T-helper 1 cell (primary cell): Measurements from ENCODE around the gene TELO2.

Experiments used
- DNase-seq, 5 donors: peaks; one replicate each; pipeline ENCODE4 v3.0.0-alpha.2; 2012 to 2020

The TELO2 gene

DNA sequence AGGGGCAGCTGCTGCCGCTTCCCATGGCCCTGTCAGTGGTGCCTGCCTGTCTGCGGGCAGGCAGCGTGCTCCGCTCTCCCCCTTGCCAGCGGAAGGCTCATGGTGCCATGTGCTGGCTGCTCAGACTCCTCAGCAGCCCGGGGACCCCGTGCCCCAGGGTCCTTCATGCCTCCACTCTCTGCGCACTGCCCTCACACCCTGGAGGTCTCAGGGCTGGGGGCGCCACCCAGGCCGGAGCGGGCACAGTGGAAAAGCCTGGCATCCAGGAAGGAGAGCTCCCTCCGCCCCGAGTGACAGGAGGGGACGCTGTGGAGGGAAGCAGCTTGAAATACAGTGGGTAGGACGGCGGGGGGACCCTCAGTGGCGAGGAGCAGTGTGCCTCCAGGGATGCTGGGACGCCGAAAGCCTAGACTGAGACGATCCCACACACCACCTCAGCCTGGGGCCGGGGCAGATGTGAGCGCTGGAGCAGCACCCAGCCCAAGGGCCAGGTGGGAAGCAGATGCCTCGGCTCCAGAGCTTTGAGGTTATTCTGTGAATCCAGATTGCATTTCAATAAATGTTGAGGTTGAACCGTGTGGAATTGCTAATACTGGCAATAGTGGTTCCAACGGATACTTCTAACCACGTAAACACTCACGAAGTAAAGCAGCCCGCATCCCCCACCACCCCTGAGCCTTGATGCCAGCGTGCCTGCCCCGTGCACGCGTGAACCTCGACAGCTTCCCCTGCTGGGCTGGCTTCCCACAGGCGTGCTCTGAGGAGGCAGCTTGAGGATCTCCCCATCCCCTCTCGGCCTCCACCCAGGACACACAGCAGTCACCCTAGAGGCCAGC lies 46.8 kb downstream of the TELO2 start:
- DNase-seq, result no peak

DNA sequence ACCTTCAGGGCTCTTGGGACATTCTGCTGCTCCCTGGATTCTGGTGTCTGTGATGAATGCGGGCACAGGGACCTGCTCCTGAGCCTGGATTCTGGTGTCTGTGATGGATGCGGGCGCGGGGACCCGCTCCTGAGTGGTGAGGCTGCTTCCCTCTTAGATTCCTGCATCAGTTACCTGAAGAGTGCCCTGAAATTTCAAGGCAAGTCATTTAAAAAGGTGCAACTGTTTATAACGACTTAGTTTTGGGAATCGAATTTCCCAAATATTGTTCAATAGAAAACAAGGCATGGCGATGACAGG lies 47.3 kb downstream of the TELO2 start:
- no peak for DNase-seq

DNA sequence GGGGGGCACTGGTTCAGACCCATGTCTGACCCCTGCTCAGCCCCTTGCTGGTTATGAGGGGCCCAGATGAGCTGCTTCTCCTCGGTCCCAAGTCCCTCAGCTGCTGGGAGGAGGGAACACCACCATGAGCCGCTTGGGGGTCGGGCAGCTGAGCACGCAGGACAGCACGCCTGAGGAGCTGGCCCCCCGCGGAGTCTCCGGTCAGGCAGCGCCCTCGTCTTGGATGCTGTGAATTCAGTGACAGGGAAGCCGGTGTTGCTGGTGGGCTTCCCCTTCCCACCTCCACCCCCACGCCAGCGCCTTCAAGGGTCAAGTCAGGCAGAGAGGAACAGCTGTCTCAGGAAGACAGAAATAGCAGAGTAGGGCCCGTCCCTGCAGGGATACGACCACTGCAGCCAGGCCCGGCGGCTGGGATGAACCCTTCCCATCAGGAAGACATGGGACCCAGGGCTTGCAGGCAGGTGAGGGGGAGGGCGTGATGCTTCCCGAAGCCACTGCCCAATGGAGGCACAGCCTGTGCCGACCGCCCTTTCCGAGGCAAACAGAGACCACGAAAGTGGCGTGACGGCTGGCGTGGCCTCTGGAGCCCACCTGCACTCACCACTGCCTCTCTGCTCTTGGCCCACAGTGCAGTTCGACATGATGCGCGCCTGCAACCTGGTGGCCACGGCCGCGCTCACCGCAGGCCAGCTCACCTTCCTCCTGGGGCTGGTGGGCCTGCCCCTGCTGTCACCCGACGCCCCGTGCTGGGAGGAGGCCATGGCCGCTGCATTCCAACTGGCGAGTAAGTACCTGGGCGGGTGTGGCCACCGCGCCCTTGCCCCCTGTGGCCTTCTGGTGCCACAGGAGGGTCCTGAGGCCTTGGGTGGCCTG lies 48.4 kb downstream of the TELO2 start:
- no peak for DNase-seq

DNA sequence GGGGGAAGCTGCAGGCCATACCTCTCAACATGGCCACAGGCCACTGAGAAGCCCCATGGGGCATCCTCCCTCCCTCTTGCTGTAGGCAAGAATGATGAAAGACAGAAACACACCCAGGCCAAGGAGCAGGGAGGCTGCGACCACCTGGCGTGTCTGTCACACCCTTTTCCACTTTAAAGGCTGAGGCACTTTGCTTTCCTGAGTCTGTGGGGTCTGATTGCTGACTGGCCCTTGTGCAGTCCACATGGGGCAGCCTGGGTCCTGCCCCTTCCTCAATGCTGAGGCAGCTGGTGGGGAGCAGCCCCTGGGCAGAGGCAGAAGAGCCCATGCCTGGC lies 49.0 kb downstream of the TELO2 start:
- DNase-seq, result no peak

DNA sequence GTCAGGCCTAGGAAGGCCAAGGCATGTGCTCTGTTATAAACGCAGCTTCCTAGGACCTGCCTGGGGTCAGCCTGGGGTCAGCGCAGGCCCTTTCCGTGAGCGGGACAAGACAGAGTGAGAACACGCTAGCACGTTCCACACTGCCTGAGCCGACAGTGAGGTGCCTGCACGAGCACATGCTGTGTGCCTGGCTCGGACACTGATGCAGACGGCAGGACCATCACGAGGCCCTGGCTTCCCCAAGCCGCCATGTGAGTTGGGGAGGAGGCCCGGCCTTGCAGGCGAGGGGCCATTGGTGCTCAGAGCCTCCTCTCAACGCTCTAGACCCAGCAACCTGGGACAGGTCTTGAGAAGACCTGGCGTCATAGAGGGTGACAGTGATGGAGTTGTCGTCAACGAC lies 49.4 kb downstream of the TELO2 start:
- no peak for DNase-seq

DNA sequence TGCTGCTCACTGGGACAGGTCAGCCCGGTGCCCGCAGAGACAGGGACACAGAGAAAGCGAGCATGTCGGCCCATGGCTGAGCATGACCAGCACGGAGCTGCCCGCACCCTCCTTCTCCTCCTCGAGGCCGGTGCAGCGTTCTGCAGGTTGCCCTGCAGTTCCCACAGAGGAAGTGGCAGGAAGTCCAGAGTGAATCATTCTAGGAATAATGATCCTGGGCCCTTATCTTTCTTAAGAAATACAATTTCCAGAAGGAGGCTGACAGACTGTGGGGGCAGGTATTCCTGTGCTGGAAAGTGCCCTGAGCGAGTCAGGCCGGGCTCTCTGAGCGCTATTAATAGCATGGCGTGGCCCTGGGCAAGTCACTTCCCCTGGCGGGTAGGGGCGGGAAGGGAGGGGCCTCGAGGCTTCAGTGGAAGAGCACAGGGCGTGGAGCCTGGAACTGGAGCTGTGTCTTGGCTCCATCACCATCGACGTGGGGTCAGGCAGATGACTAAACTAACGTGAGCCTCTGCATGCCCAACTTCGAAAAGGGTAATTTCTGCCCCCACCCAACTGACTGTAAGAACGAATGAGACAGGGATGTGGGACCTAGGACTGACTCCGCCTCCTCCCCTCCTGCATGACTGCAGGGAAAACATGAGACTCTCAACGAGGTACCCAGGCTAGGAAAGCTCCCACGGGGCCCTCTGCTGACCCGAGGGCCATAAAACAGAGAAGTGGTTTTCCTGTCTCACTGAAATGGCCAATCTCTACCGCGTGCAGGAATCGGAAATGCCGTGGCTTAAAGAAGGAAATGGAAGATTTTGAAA lies 50.1 kb downstream of the TELO2 start:
- DNase-seq, result peak in 1 of 5 donors; percentile 48

DNA sequence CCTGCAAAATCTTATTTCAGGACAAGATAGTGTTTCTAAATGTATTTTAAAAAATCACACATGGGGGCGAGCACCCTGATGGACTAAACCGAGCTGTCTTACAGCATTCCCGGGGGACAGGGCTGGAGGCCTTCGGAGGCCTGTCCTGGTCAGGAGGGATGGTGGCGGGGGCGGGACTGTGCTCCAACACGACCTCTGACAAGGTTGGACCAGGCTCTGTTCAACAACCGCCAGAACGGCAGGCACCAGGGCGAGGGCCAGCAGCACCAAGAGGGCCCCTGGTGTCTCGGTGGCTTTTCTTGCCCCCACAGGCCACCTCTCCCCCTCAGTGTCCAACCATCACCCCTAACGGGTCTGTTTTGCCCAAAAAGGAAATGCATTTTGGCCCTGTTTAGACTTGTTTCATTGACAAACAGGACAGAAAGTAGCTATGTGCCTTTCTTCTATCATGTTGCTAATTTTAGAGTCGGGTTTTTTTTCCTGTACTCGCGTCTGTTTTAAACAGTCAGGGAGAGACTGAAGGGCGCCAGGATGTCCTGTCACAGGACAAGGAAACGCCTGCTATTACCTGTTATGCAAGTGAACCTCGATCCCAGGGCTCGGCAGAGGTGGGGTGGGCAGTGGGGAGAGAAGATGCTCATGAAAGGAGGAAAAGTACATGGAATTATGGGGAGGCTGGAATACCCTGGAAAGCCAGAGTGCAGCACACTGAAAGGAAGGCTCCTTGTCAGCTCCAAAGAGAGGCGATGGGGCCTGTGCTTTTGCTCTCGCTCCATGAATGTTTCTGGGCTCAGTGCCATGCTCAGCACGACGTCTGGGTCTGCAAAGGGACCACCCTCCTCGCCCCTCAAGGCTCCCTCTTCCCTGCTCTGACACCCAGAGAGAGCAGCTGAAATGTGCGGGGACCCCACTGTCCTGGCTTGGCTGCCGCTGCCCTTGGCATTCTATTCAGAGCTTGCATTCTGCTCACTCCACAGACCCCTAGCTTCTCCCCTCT lies 52.2 kb downstream of the TELO2 start:
- DNase-seq, result no peak

DNA sequence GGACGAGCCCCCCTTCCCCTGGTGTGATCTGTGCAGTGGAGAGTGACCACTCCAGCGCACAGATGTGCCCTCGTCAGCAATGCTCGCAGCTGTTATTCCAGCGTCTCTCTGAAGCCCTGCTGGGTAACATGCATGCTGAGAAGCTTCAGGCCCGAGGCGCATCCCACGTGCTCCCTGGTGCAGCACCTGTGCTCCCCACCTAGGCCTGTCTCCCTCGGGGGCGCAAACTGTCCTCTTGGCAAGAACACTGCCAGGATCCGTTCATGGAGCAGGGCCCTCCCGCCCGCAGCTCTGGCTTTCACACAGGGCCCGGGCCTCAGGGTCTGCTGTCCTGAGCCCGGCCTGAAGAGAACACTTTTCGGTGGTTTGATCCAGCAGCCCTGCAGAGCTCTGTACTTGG lies 53.3 kb downstream of the TELO2 start:
- no peak for DNase-seq

DNA sequence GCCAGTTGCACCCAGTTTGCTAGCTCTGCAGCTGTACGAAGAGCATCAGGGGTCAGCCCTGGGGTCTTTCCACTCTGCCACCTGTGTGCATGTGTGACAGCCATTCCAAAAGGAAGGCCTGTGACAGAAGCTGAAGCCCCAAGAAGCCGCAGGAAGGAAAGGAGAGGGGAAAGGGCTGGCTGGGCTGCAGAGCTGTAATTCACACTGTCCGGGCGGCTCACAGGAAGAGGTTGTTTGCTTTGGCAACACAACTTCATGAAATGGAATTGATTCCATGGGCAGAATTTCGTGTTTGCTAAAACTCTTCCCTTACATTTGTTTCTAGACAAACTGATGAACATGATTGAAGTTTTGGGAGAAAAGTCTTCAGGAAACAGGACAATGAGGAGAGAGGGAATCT lies 55.1 kb downstream of the TELO2 start:
- DNase-seq, result no peak

DNA sequence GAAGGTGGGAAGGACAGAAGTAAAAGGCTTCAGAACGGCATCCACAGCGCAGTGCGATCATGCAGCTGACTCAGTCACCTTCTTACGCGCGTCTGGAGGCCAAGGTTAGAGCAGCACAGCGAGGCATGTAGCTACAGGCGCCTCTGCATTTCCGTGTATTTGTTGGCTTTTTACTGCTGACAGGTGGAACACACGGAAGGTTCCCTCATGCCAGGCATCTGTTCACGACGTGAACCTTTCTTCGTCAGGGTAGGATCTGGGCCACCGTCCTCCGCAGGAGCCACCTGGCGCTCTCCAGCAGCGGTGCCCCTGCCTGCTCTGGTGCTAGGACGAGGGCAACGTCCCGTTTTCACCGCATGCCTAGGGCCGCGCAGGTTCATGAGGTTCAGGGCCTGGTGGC lies 55.6 kb downstream of the TELO2 start:
- no peak for DNase-seq

DNA sequence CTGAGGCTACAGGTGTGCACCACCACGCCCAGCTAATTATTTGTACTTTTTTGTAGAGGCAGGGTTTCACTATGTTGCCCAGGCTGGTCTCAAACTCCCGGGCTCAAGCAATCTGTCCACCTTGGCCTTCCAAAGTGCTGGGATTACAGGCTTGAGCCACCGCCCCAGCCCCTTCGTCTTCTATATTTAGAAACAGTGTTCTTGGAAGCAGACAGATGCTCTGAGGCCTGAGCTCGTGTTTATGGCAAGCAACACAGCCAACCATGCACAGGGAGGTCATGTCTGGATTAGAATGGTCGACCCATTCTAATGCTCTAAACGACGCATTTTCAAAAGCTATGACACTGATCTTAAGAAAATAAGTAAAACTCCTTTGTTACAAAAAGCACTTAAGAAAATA lies 56.9 kb downstream of the TELO2 start:
- DNase-seq, result no peak

DNA sequence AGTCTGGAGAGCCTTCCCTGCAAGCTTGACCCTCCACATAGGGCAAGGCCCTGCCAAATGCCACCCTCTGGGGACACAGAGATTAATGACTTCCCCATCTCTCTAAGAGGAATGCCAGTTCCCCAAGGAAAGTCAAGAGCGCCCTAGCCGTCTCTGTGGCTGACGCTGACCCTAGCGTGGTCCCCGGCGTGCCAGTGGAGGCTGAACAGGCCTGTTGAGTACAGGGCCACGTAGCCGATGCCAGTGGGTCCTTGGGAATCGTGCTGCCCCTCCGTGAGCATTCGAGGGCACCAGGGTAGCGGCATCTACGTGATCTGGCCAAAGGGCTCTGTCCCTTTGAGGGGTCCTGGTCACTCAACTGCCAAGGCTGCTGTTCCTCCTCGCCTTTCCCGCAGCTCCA lies 57.5 kb downstream of the TELO2 start:
- DNase-seq, result no peak

DNA sequence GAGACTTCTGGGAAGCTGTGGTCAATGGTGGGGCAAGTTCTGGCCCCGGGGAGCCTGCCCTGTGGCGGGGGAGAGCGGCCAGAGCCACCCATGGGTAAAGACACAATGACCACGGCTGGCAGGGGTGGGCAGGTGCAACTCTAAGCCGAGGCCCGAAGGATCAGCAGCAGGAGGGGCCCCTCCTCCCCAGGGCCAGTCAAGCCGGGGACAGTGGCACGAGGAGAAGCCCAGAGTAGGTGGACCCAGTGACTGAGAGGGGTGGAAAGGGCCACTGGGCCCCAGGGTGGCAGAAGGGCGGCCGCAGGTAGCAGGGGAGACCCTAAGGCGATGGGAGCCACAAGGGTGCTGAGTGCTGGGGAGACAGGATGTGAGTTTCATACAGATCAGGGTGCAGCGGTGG lies 58.0 kb downstream of the TELO2 start:
- DNase-seq, result no peak

DNA sequence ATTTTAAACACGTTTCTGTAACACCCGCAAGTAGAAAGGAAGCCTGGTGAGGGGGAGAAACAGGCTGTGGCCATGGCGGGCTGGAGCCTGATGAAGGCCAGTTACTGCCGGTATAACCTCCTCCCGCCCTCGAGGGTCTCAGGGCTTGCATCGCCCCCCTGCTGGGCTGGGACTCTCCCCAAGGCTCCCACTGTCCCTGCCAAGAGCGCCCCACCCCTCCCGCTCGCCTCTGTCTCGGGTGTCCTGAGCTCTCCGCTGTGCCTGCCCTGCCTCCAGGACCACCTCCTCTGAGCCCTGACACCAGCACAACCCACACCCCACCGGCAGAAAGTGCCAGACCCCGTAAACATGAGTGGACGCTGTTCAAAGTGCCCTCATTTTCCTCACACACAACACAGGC lies 59.0 kb downstream of the TELO2 start:
- DNase-seq, result no peak

DNA sequence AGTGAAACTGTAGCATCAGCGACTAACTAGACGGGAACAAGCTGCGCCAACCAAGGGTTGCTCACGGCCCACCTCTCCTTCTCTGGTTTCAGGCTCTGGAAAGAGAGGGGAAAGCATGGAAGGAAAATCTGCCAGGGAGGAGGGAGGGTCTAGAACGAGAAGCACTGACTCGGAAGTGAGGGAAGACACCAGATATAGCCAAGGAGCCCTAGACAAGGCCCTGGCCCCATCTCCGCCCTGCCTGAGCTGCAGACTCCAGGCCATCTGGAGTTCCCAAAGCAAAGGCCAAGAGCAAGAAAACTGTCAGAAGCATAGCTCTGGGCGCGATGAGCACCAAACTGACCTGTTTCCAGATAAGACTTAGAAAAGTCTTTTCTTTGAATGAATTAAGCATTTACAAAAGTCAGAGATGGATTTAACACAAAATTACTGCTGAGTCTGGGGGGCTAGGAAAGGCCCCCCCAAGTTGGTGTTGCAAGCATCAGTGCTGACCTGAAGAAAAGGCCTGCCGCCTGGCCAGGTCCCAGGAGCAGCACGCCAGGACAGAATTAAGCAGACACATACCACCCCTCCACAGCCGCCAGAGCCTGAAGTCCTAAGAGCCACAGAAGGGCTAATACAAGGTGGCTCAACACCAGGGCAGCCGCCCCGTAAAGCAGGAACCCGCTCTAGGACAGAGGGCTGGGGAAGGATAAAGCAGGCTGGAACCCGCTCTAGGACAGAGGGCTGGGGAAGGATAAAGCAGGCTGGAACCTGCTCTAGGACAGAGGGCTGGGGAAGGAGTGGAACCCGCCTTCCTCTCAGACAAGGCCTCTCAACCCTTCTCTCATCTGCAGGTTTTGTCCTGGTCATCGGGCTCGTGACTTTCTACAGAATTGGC lies 61.0 kb downstream of the TELO2 start:
- DNase-seq, result no peak

DNA sequence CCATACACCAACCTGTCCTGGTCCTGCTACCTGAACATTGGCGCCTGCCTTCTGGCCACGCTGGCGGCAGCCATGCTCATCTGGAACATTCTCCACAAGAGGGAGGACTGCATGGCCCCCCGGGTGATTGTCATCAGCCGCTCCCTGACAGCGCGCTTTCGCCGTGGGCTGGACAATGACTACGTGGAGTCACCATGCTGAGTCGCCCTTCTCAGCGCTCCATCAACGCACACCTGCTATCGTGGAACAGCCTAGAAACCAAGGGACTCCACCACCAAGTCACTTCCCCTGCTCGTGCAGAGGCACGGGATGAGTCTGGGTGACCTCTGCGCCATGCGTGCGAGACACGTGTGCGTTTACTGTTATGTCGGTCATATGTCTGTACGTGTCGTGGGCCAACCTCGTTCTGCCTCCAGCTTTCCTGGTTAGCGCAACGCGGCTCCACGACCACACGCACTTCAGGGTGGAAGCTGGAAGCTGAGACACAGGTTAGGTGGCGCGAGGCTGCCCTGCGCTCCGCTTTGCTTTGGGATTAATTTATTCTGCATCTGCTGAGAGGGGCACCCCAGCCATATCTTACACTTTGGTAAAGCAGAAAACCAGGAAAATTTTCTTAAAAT lies 61.8 kb downstream of the TELO2 start:
- no peak for DNase-seq

DNA sequence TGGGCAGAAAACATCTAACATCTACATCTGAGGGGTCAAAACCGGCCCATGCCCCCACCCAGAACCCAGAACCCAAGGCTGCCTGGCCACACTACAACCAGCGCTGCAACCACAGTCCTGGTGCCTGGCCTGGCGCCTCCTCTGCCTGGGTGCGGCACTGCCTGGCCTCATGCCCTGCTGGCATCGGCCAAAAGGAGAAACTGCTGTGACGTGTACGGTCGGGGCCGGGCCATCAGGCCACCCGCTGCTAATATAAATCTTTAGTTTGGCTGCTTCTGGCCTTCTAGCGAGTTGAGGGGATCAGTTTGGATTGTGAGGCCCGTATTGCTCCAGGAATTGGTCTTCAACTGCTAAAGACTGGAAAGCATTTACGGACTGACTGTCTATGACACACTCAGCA lies 63.1 kb downstream of the TELO2 start:
- DNase-seq, result no peak

DNA sequence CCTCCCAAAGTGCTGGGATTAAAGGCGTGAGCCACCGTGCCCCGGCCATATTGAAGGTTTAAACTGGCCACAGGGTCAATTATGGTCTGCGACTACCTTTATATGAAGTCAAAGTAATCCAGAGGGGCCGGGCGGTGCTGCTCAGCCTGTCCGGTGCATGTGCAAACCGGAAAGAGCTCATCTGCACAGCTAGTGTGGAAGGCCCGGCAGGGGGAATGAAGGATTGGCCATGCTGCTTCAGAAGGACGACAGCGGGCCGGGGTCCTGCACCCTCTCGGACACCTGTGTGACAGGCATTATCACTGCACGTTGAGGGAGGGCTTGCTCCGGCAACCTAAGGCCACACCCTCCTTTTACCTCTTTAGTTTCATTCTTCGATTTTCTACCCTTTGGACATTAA lies 63.9 kb downstream of the TELO2 start:
- no peak for DNase-seq

DNA sequence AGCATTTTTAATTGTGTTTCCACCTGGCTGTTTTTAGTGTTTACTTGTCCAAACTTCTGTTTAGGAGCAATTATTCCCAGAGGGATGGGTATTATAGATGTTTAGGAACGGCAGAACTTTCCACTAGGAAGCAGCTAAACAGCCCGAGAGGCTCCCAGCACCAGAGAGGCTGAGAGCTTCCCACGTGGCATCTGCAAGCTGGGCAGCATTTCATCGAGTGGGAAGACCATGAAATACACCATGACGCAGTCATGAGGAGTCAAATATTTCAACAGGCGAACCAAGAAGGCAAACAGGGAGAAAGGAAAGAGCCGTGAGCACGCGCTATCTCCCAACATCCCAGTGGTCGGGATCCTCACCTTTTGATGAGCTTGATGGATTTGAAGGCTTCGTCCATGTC lies 64.4 kb downstream of the TELO2 start:
- no peak for DNase-seq

DNA sequence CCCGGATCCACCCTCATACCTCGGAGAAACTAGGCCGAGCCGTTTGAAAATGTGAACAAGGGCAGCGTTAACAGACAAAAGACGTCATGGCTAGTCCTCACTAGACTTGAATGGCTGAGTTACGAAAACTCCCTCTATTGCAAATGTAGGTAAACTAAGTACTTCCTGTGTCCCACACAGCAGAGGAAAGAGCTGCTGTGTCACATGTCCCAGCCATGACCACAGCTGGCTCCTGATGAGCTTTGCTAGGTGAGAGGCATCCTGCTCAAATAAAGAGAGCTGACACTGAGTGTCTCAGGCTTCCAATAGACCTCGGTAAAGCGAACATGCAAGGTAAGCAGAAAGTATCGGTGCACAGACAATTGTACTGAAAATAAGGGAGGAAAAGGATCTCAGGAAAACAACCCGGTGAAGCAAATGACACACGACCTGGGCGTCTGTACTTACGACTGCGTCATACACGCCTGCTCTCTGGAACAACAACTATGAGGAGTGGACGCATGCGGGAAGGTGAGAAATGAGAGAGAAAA lies 66.4 kb downstream of the TELO2 start:
- DNase-seq, result peak in 3 of 5 donors; percentile 22 to 29 (median 26)
